HepG2 (cell line): ENCODE measurements around the gene SCRT2. TPM values are rescaled to one million over a fixed set of nuclear protein-coding genes. Genes with fewer than 3 reads are reported as not detected.

Source experiments
- BORCS8-MEF2B ChIP-seq: sonication (generic); formaldehyde crosslinking; IDR thresholded peaks from 2 replicates; pipeline ENCODE4 v1.8.0; 2022; ENCODE audit warnings: mild to moderate bottlenecking, missing genetic modification reagents
- FLYWCH1 ChIP-seq: sonication (generic); formaldehyde crosslinking; IDR thresholded peaks from 2 replicates; pipeline ENCODE4 v1.8.1; 2023; ENCODE audit warnings: mild to moderate bottlenecking, missing genetic modification reagents
- FOXO1 ChIP-seq: sonication (generic); formaldehyde crosslinking; IDR thresholded peaks from 2 replicates; pipeline ENCODE4 v1.4.0; 2020; ENCODE audit warnings: missing genetic modification reagents
- IKZF4 ChIP-seq: sonication (generic); formaldehyde crosslinking; IDR thresholded peaks from 2 replicates; pipeline ENCODE4 v1.5.1; 2020; ENCODE audit warnings: borderline replicate concordance, mild to moderate bottlenecking, low read depth, missing genetic modification reagents; ENCODE audit errors: not compliant biosample characterization
- KLF16 ChIP-seq, 2 experiments: sonication (generic) in 1 of 2; formaldehyde crosslinking in 1 of 2; IDR thresholded peaks; 2 replicates each; pipeline versions ENCODE4 v1.6.1 to v1.8.0; 2016 to 2023; ENCODE audit warnings: missing genetic modification reagents in 2 of 2, missing compliant biosample characterization in 1 of 2
- MATR3 ChIP-seq: sonication (generic); formaldehyde crosslinking; IDR thresholded peaks from 2 replicates; pipeline ENCODE4 v1.4.0; 2020; ENCODE audit warnings: missing genetic modification reagents
- NFAT5 ChIP-seq: sonication (generic); formaldehyde crosslinking; IDR thresholded peaks from 2 replicates; pipeline ENCODE4 v1.4.0; 2020; ENCODE audit warnings: missing genetic modification reagents
- SOX13 ChIP-seq, 3 experiments: fragments of 450-650 bp in 1 of 3; sonication (generic) in 1 of 3; formaldehyde crosslinking in 1 of 3; IDR thresholded peaks in 2 of 3; conservative IDR thresholded peaks in 1 of 3; 2 replicates each; pipeline versions ENCODE4 v1.5.0 to v1.6.1; 2016 to 2020; ENCODE audit warnings: antibody characterized with exemption in 1 of 3, mild to moderate bottlenecking in 1 of 3, missing compliant biosample characterization in 1 of 3, missing genetic modification reagents in 1 of 3, moderate library complexity in 1 of 3
- THRA ChIP-seq: sonication (generic); formaldehyde crosslinking; IDR thresholded peaks from 2 replicates; pipeline ENCODE4 v1.4.0; 2020; ENCODE audit warnings: missing genetic modification reagents, borderline replicate concordance
- ZBTB2 ChIP-seq: sonication (generic); formaldehyde crosslinking; IDR thresholded peaks from 2 replicates; pipeline ENCODE4 v1.8.0; 2022; ENCODE audit warnings: low read depth, missing genetic modification reagents
- ZBTB20 ChIP-seq: sonication (generic); formaldehyde crosslinking; IDR thresholded peaks from 2 replicates; pipeline ENCODE4 v1.8.1; 2023; ENCODE audit warnings: missing genetic modification reagents, low read depth, mild to moderate bottlenecking, borderline replicate concordance
- ZBTB49 ChIP-seq: sonication (generic); formaldehyde crosslinking; IDR thresholded peaks from 2 replicates; pipeline ENCODE4 v1.4.0; 2020; ENCODE audit warnings: missing genetic modification reagents, borderline replicate concordance
- ZNF431 ChIP-seq: sonication (generic); formaldehyde crosslinking; IDR thresholded peaks from 2 replicates; pipeline ENCODE4 v1.9.0; 2022; ENCODE audit warnings: missing genetic modification reagents, low read depth, mild to moderate bottlenecking, borderline replicate concordance
- ZNF678 ChIP-seq: sonication (generic); formaldehyde crosslinking; IDR thresholded peaks from 2 replicates; pipeline ENCODE4 v1.4.0; 2020; ENCODE audit warnings: mild to moderate bottlenecking, missing genetic modification reagents
- ZSCAN20 ChIP-seq: sonication (generic); formaldehyde crosslinking; IDR thresholded peaks from 2 replicates; pipeline ENCODE4 v1.4.0; 2020; ENCODE audit warnings: missing genetic modification reagents, mild to moderate bottlenecking, borderline replicate concordance
- polyA plus RNA-seq, 8 experiments: library from polyadenylated mRNA; depleted of rRNA in 3 of 8; stranded (reverse) in 7 of 8; unstranded in 1 of 8; fragments of >200 nt; fragmentation: Illumina TruSeq in 4 of 8; extraction: Trizol in 4 of 8; gene quantifications; 2 replicates each; pipeline versions ENCODE4 v1.2.1 to v1.2.3, GENCODE V29; 2011 to 2016; ENCODE audit warnings: low read depth in 4 of 8, missing spikeins in 1 of 8, mixed read lengths in 1 of 8; ENCODE audit not compliant: insufficient read depth in 1 of 8
- total RNA-seq, 5 experiments: library from RNA; depleted of rRNA; stranded (reverse); fragments of >200 nt; fragmentation: Illumina TruSeq; extraction: Trizol; gene quantifications; 2 replicates each; pipeline ENCODE4 v1.2.3, GENCODE V29; 2016; ENCODE audit warnings: low read depth in 1 of 5

The SCRT2 gene
- total and polyA plus RNA-seq, 2 of the 13 experiments (the other 11 are each of a cell fraction or from before 2014, with no cell fraction given), result not detected

GRCh38 chr20:675453-676314 is at the start of gene SCRT2 (continued):
- TF ChIP-seq FLYWCH1 (CRISPR knock-in tag) (peak; percentile 99), NFAT5 (CRISPR knock-in tag) (peak; percentile 99), ZNF431 (CRISPR knock-in tag) (peak; percentile 99), IKZF4 (CRISPR knock-in tag) (peak; percentile 100), MATR3 (no peak), THRA (peak; percentile 85; the same call in 1 of the 2 replicates), ZBTB49 (CRISPR knock-in tag) (peak; percentile 93; the same call in 1 of the 2 replicates), SOX13 (IDR thresholded peaks at IDR 0.05) (no peak), SOX13 (CRISPR knock-in tag; conservative IDR thresholded peaks at IDR 0.05 in 1 of 2, IDR thresholded peaks at IDR 0.05 in 1 of 2) (peak in 1 of 2 experiments; percentile 66; a peak in 2 of 4 replicates), ZBTB2 (CRISPR knock-in tag) (peak; percentile 96), ZNF678 (peak; percentile 96; the same call in 1 of the 2 replicates), ZSCAN20 (CRISPR knock-in tag) (peak; percentile 99), BORCS8-MEF2B (peak; percentile 99), ZBTB20 (CRISPR knock-in tag) (0 out of 2 replicates have a peak, but pooled peaks have one; percentile 58), KLF16 (CRISPR knock-in tag; IDR thresholded peaks at IDR 0.05) (peak in 1 of 2 experiments; percentile 95; a peak in 2 of 4 replicates), FOXO1 (CRISPR knock-in tag) (peak; percentile 88)
